PC-3 (cell line): ENCODE measurements around the gene TRAF1.

Source experiments
- CTCF ChIP-seq: fragments of 300-600 bp; sonication (generic); conservative IDR thresholded peaks from 2 replicates; pipeline ENCODE4 v1.5.1; 2017; ENCODE audit warnings: antibody characterized with exemption, low read depth, mild to moderate bottlenecking, low read length
- EZH2 ChIP-seq: fragments of 300-600 bp; sonication (generic); IDR thresholded peaks from one replicate; pipeline ENCODE4 v1.6.1; 2017; ENCODE audit warnings: antibody characterized with exemption, mild to moderate bottlenecking, low read length; ENCODE audit not compliant: unreplicated experiment
- EZH2phosphoT487 ChIP-seq: fragments of 300-600 bp; sonication (generic); IDR thresholded peaks from 2 replicates; pipeline ENCODE4 v1.6.1; 2018; ENCODE audit warnings: mild to moderate bottlenecking, antibody characterized with exemption, low read length, borderline replicate concordance

- TF ChIP-seq CTCF: no peak
- TF ChIP-seq EZH2: no peak
- TF ChIP-seq EZH2phosphoT487: no peak
Measured at GRCh38 chr9:120916588-120916987, 10.0 kb downstream of the TRAF1 start.
